HG03280 (cell line): ENCODE data around the gene ZSCAN18.
"Not testable (repeated sequence)": the region's sequence is repeated elsewhere in the genome, so short reads cannot be mapped to it uniquely, and the experiment has no call there.

Experiments used
- ATAC-seq: cut with Tn5 transposase; IDR thresholded peaks from one replicate; pipeline ENCODE4 v1.9.1; 2021; ENCODE audit warnings: mild to moderate bottlenecking, moderate library complexity; ENCODE audit not compliant: unreplicated experiment

Gene ZSCAN18

GRCh38 chr19:58097781-58098681, at the start of gene ZSCAN18:
Gene ZSCAN18, minus strand, starts transcription at chr19:58098231. Its CDS starts 7,964 bp downstream, at chr19:58090267.
- ATAC-seq = no peak

- ATAC-seq = not testable (repeated sequence)
Observed at GRCh38 chr19:58147475-58147874, 49.4 kb upstream of the ZSCAN18 start.

- ATAC-seq = no peak
Observed at GRCh38 chr19:58145849-58146248, 47.8 kb upstream of the ZSCAN18 start.

GRCh38 chr19:58134244-58134643, 36.2 kb upstream of the ZSCAN18 start:
- ATAC-seq = no peak

GRCh38 chr19:58129284-58129683, 31.3 kb upstream of the ZSCAN18 start:
- no peak for ATAC-seq

GRCh38 chr19:58128041-58128685, 30.1 kb upstream of the ZSCAN18 start:
- ATAC-seq = no peak

GRCh38 chr19:58123354-58123753, 25.3 kb upstream of the ZSCAN18 start:
- ATAC-seq = no peak

GRCh38 chr19:58118979-58119733, 21.1 kb upstream of the ZSCAN18 start:
- ATAC-seq = no peak

- ATAC-seq = no peak
Observed at GRCh38 chr19:58117841-58118575, 20.0 kb upstream of the ZSCAN18 start.

- ATAC-seq = no peak
Observed at GRCh38 chr19:58108546-58108817, 10.5 kb upstream of the ZSCAN18 start.

GRCh38 chr19:58107778-58108545, 9.9 kb upstream of the ZSCAN18 start:
- ATAC-seq = no peak

- no peak for ATAC-seq
Observed at GRCh38 chr19:58098682-58098998, 609 bp upstream of the ZSCAN18 start.

- ATAC-seq = no peak
Observed at GRCh38 chr19:58097349-58097748, 682 bp downstream of the ZSCAN18 start.

GRCh38 chr19:58096884-58097283, 1.1 kb downstream of the ZSCAN18 start:
- no peak for ATAC-seq

- ATAC-seq = no peak
Observed at GRCh38 chr19:58095328-58095727, 2.7 kb downstream of the ZSCAN18 start.

GRCh38 chr19:58093071-58093470, 5.0 kb downstream of the ZSCAN18 start:
- no peak for ATAC-seq

- ATAC-seq = no peak
Observed at GRCh38 chr19:58091251-58091995, 6.6 kb downstream of the ZSCAN18 start.

GRCh38 chr19:58089846-58090245, 8.2 kb downstream of the ZSCAN18 start:
- ATAC-seq = no peak

GRCh38 chr19:58088521-58089052, 9.4 kb downstream of the ZSCAN18 start:
- ATAC-seq = no peak
